GM19025 (cell line): ENCODE results near the gene BPIFB2.

ENCODE experiments used
- ATAC-seq: cut with Tn5 transposase; IDR thresholded peaks from one replicate; pipeline ENCODE4 v1.9.1; 2021; ENCODE audit warnings: mild to moderate bottlenecking, low read depth, moderate library complexity; ENCODE audit not compliant: unreplicated experiment

BPIFB2 gene

DNA sequence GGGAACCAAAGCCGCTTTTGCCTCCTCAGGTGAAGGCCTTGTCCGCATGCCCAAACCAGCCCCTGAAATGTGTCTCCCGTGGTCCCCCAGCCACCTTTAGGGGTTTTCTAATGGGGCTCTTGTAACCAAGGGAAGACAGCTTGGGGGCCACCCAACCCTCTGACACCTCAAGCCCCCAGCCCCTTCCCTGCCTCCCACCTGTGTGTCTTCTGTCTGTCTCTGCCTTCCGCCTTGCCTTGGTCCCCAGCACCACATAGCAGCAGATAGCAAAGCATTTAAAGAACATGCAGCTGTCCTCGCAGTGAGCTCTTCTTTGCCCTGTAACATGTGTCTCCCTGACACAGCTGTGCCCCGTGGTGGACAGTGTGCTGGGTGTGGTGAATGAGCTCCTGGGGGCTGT, 55.8 kb downstream of the BPIFB2 start:
- ATAC-seq, result no peak

DNA sequence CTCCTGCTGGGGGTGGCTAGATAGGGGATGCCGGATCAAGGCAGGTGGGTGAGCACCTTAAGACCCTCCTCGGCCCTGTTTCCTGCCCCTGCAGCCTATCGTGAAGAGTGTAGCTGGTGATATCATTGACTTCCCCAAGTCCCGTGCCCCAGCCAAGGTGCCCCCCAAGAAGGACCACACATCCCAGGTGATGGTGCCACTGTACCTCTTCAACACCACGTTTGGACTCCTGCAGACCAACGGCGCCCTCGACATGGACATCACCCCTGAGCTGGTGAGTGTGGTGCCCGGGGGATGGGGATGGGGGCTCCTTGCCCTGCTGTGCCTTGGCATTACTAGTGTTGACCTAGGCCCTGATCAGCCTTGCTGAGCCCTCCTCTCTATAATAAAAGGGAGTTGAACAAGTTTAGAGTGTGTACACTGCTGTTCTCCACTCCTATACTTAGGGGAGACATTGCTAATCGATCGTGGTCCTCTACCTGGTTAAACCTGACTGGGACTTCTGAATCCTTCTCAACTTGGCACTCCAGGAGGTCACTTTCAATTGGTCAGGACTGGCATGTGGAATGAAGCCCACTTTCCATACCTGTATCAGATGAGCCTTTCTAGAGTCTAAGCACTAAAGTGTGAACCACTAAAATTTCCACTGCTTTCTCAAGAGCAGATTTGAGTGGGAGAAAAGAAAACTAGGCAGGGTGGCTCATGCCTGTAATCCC, 57.2 kb downstream of the BPIFB2 start:
- ATAC-seq, result no peak

DNA sequence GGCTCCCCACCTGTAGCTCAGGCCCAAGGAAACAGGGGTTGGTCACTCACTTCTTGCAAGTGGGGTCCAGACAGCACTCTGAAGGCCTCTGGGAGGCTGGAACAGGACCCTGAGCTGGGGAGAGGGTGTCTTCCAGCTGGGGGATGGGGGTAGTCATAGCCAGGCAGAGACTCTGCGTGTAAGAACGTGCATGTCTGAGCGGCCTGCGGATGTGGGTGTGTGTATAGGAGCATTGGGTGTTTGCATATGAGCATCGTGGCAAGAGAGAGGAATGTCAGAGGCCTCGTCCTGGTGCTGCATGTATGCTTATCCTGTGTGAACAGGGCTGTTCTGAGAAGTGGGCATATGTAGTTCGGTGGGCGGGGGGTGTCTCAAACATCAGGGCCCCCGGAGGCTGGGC, 58.3 kb downstream of the BPIFB2 start:
- ATAC-seq, result no peak

DNA sequence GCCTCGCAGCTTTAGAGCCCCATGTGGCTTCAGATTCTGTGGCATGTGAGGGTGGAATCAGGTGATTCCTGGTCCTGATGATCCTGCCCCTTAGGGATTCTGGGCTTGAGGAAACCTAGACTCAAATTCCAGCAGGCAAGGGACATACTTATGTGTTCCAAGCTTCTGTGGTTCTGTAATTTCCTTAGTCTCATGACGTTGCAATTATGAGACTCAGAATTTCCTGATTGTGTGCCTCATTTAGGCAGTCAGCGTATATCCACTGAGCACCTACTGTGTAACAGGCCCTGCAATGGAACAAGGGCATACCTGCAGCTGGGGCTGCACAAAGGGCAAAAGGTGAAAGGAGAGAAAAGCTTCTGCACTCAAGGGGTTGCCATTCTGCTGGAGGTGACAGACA, 60.3 kb downstream of the BPIFB2 start:
- no peak for ATAC-seq

DNA sequence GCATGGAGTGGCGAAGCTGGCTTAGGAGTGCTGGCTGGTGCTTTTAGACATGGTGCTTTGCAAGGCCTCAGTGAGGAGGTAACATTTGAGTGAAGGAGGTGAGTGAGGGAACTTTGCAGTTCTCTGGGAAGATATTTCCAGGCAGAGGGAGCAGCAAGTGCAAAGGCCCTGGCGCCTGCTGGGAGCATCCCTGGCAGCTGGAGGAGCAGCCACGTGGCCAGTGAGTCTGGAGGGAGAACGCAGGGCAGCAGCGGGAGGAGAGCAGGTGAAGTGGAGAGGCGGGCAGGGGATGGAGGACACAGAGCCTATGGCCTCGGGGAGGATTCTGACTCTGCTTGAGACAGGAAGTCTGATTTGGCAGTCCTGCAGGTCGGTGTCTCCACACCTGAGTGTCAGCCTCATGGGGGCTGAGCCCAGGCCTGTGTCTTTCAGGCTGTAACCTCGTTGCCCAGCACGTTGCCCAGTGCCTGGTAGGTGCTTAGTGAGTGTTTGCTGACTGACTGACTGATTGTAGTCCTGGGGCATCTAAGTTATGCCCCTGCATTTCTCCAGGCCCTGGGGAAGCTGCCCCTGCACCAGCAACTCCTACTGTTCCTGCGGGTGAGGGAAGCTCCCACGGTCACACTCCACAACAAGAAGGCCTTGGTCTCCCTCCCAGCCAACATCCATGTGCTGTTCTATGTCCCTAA, 60.9 kb downstream of the BPIFB2 start:
- ATAC-seq, result no peak

DNA sequence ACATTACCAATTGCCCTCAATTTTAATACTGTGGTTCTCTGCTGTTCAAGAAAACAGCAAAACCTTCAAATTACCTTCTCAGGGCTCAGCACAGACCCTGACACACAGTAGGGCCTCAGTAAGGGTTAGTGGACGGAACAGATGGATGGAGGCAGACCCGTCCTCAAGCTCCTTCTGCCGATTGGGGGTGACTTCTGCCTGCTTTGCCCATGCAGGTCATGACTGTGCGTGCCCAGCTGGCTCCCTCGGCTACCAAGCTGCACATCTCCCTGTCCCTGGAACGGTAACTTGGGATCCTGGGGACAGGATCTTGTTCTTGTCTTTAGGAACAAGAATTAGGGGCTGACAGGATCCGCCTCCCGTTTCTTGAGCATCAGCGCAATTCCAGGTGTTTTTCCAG, 62.2 kb downstream of the BPIFB2 start:
- no peak for ATAC-seq

DNA sequence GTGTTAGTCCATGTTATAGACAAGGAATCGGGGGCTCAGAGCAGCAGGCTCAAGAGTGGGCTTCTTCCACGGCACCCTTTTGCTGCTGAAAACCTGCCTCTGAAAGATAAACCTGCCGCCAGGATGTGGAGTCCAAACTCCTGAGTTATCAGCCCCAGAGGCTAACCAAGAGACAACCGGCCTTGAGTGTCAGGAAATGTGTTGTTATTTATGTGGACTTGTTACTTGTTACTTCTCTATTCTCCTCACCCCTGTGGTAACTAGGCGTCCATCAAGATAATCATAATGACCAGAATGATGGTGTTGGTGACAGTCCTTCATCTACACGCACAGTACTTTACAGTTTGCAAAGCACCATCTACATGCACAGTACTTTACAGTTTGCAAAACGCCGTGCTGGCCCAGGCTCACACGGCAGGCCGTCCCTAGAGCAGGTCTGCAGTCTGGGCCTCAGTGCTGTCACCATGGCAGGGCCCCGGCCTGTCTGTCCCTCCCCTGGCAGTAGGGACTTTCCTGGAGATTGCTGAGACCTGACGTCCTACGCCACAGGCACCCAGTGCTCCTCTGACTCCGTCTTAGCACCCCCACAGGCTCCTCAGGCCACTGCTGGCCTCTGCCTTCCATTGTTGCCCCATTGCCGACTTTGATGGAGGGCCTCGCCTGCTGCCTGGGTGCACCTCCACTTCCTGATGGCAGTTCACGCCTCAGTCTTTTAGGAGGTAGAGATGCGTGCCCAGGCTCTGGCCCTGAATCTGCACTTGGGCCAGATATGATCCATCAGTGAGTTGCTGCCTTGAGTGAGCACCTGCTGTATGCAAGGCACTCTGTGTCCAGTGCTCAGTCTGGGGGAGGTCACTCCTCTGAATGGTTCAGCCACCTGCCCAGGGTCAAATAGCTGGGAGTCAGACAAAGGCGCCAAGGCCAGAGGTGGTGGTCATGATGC, 62.9 kb downstream of the BPIFB2 start:
- ATAC-seq, result no peak

DNA sequence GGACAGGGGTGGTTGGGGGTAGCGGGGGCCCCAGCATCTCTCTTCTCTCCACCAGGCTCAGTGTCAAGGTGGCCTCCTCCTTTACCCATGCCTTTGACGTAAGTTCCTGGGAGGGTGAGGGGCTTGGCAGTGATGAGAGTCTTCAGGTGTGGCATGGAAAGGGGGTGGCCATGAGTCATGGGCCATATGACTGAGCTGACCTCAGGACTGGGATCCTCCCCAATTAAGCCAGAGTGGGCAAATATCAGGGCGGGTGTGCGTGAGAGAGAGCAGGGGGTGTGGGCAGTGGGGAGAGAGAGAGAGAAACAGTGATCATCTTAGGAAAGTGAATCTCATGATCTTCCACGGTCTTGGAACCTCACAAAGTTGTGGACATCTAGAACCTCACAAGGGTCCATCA, 63.7 kb downstream of the BPIFB2 start:
- no peak for ATAC-seq

DNA sequence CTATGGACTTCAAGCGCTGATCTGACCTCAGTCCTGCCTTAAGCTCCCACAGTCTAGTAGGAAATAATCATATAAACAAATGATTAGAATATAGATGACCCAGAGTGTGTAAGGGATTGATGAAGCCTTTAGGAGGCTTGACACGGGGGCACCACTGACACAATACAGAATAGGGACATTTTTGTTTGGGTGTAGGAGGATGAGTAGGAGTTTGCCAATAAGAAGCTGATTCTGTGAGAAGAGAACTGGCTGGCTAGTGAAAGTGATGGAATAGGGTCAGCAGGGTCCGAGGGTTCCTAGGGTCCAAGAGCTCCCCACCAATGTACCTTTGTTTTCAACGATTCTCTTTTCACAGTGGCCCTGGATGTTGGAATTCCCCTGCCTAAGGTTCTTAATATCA, 64.9 kb downstream of the BPIFB2 start:
- no peak for ATAC-seq

DNA sequence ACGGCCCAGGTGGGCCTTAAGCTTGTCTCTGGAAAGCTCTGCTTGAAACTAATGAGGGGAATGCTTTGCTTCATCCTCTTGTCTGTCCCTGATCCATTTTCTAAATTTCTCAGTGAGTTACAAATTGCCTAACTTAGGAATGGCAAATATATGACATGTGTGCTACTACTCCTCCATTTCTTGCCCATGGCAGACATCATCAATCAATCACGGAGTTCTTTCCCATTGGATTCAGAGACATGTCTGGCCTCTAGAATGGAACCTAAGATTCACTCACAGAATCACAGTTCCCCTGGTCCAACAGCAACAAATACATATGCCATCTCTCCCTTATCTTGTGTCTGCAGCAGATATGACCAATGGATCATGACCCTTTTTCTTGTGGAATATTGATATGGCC, 65.3 kb downstream of the BPIFB2 start:
- no peak for ATAC-seq
